Mesenchymal stem cell (in vitro differentiated cells and primary cell): Measurements from ENCODE around the gene KLF13.

ENCODE experiments used
- DNase-seq: peaks from one replicate; pipeline ENCODE4 v3.0.0-alpha.2; 2013
- H2AFZ ChIP-seq: one replicate; pipeline ENCODE4 v1.6.1; 2013; ENCODE audit warnings: low read depth, mild to moderate bottlenecking, control low read depth, inconsistent platforms, low read length, moderate library complexity
- H2AK5ac ChIP-seq: 2 replicates; pipeline ENCODE4 v1.6.1; 2013; ENCODE audit warnings: low read length, moderate library complexity, mild to moderate bottlenecking, inconsistent platforms; ENCODE audit not compliant: severe bottlenecking
- H2BK120ac ChIP-seq: one replicate; pipeline ENCODE4 v1.6.1; 2013; ENCODE audit warnings: low read depth, mild to moderate bottlenecking, inconsistent platforms, low read length, moderate library complexity
- H2BK12ac ChIP-seq, 2 experiments: one replicate each; pipeline ENCODE4 v1.6.1; 2013; ENCODE audit warnings: inconsistent platforms in 2 of 2, low read length in 2 of 2, mild to moderate bottlenecking in 2 of 2, moderate library complexity in 2 of 2, control low read depth in 1 of 2
- H2BK15ac ChIP-seq: one replicate; pipeline ENCODE4 v1.6.1; 2013; ENCODE audit warnings: mild to moderate bottlenecking, low read depth, inconsistent platforms; ENCODE audit not compliant: poor library complexity, severe bottlenecking
- H2BK5ac ChIP-seq: 2 replicates; pipeline ENCODE4 v1.6.1; 2013; ENCODE audit warnings: low read depth, mild to moderate bottlenecking, low read length, control low read depth, inconsistent platforms; ENCODE audit not compliant: poor library complexity, severe bottlenecking
- H3K14ac ChIP-seq, 2 experiments: one replicate each; pipeline ENCODE4 v1.6.1; 2013; ENCODE audit warnings: inconsistent platforms in 2 of 2, low read length in 2 of 2, control low read depth in 1 of 2, mild to moderate bottlenecking in 1 of 2, moderate library complexity in 1 of 2
- H3K18ac ChIP-seq, 2 experiments: one replicate each; pipeline ENCODE4 v1.6.1; 2013; ENCODE audit warnings: inconsistent platforms in 2 of 2, low read length in 2 of 2, control low read depth in 1 of 2, low read depth in 1 of 2, mild to moderate bottlenecking in 1 of 2
- H3K23ac ChIP-seq, 2 experiments: one replicate each; pipeline ENCODE4 v1.6.1; 2013; ENCODE audit warnings: inconsistent platforms in 2 of 2, low read length in 2 of 2, mild to moderate bottlenecking in 2 of 2, moderate library complexity in 2 of 2, control low read depth in 1 of 2
- H3K27ac ChIP-seq: 2 replicates; pipeline ENCODE4 v1.5.1; 2013; ENCODE audit warnings: mild to moderate bottlenecking, moderate library complexity, low read length, control low read depth, inconsistent platforms; ENCODE audit not compliant: poor library complexity, severe bottlenecking
- H3K27me3 ChIP-seq, 2 experiments: 2 replicates each; pipeline versions ENCODE4 v1.6.1 to v1.7.0; 2013; ENCODE audit warnings: low read length in 2 of 2, mild to moderate bottlenecking in 2 of 2, moderate library complexity in 2 of 2, control low read depth in 1 of 2, inconsistent platforms in 1 of 2; ENCODE audit not compliant: control insufficient read depth in 1 of 2, insufficient read depth in 1 of 2
- H3K36me3 ChIP-seq, 2 experiments: 2 replicates each; pipeline versions ENCODE4 v1.6.1 to v1.7.0; 2013; ENCODE audit warnings: low read length in 2 of 2, control low read depth in 1 of 2, inconsistent platforms in 1 of 2, low read depth in 1 of 2, mild to moderate bottlenecking in 1 of 2; ENCODE audit not compliant: insufficient read depth in 2 of 2, control insufficient read depth in 1 of 2
- H3K4ac ChIP-seq, 2 experiments: one replicate each; pipeline ENCODE4 v1.6.1; 2013; ENCODE audit warnings: inconsistent platforms in 2 of 2, low read length in 2 of 2, mild to moderate bottlenecking in 2 of 2, moderate library complexity in 2 of 2, control low read depth in 1 of 2, low read depth in 1 of 2
- H3K4me1 ChIP-seq: 2 replicates; pipeline ENCODE4 v1.6.1; 2013; ENCODE audit warnings: low read depth, low read length, control low read depth; ENCODE audit not compliant: control insufficient read depth, insufficient read depth
- H3K4me2 ChIP-seq: 2 replicates; pipeline ENCODE4 v1.6.1; 2013; ENCODE audit warnings: low read length, mild to moderate bottlenecking, inconsistent platforms; ENCODE audit not compliant: poor library complexity, severe bottlenecking
- H3K4me3 ChIP-seq, 2 experiments: 2 replicates each; pipeline versions ENCODE4 v1.5.1 to v1.7.0; 2013; ENCODE audit warnings: low read length in 2 of 2, mild to moderate bottlenecking in 2 of 2, control low read depth in 1 of 2, low read depth in 1 of 2; ENCODE audit not compliant: insufficient read depth in 1 of 2
- H3K79me1 ChIP-seq: replicated peaks from 2 replicates; pipeline ENCODE4 v1.6.1; 2013; ENCODE audit warnings: mild to moderate bottlenecking, control low read depth, low read length, inconsistent platforms; ENCODE audit not compliant: poor library complexity, severe bottlenecking
- H3K9ac ChIP-seq: 2 replicates; pipeline ENCODE4 v1.7.0; 2013; ENCODE audit warnings: mild to moderate bottlenecking, low read length, moderate library complexity
- H3K9me3 ChIP-seq: 2 replicates; pipeline ENCODE4 v1.7.0; 2013; ENCODE audit warnings: mild to moderate bottlenecking, low read length; ENCODE audit not compliant: control insufficient read depth
- H4K8ac ChIP-seq: one replicate; pipeline ENCODE4 v1.6.1; 2013; ENCODE audit warnings: inconsistent platforms, mild to moderate bottlenecking, low read length, moderate library complexity
- H4K91ac ChIP-seq: one replicate; pipeline ENCODE4 v1.6.1; 2013; ENCODE audit warnings: mild to moderate bottlenecking, low read length, inconsistent platforms
- WGBS: methylation state at CpG from one replicate; pipeline ENCODE4 v1.1.7; 2013; ENCODE audit warnings: mixed read lengths; 5-methylcytosine and 5-hydroxymethylcytosine counted together

Gene KLF13

GRCh38 chr15:31342781-31343626 is 16.4 kb downstream of the KLF13 start:
- Histone ChIP-seq H3K18ac (peak overlapping the region in 1 of 2 experiments; percentile 74), H3K79me1 (peaks cover 73% of the 10 kb centered on the region), H3K23ac (no peak overlapping the region), H3K4ac (peak overlapping the region in 1 of 2 experiments; percentile 61), H3K4me3 (no peak overlapping the region), H4K91ac (no peak overlapping the region), H2AK5ac (no peak overlapping the region), H4K8ac (peak overlapping the region; percentile 35), H3K4me2 (no peak overlapping the region), H3K27me3 (no peaks in the 10 kb centered on the region), H2AFZ (no peak overlapping the region), H2BK15ac (no peak overlapping the region), H3K9ac (no peak overlapping the region), H3K9me3 (no peaks in the 10 kb centered on the region), H3K27ac (no peak overlapping the region), H3K36me3 (peaks cover 3 to 23% of the 10 kb centered on the region in 2 experiments), H2BK12ac (no peak overlapping the region), H2BK120ac (no peak overlapping the region), H3K4me1 (peaks cover 25% of the 10 kb centered on the region), H3K14ac (peak overlapping the region in 1 of 2 experiments; percentile 6), H2BK5ac (no peak overlapping the region)
- 77% methylated on average over 22 of the region's 22 CpGs for WGBS
- no peak for DNase-seq

GRCh38 chr15:31343831-31344230 is 17.2 kb downstream of the KLF13 start:
- Histone ChIP-seq H3K4me3 (no peak overlapping the region), H3K14ac (no peak overlapping the region), H2BK15ac (no peak overlapping the region), H3K23ac (peak overlapping the region in 1 of 2 experiments; percentile 16), H2BK120ac (no peak overlapping the region), H2BK5ac (no peak overlapping the region), H3K36me3 (peaks cover 7 to 28% of the 10 kb centered on the region in 2 experiments), H3K79me1 (peaks cover 71% of the 10 kb centered on the region), H3K18ac (no peak overlapping the region), H3K4ac (no peak overlapping the region), H4K8ac (no peak overlapping the region), H2BK12ac (no peak overlapping the region), H3K4me1 (peaks cover 17% of the 10 kb centered on the region), H3K27me3 (no peaks in the 10 kb centered on the region), H2AK5ac (no peak overlapping the region), H3K9me3 (no peaks in the 10 kb centered on the region), H3K27ac (no peak overlapping the region), H3K9ac (no peak overlapping the region), H3K4me2 (no peak overlapping the region), H4K91ac (no peak overlapping the region), H2AFZ (no peak overlapping the region)
- DNase-seq, result no peak
- 73% methylated on average over 5 of the region's 5 CpGs for WGBS

- Histone ChIP-seq H3K4me3 (no peak overlapping the region), H2AK5ac (no peak overlapping the region), H3K23ac (peak overlapping the region in 1 of 2 experiments; percentile 16), H3K14ac (no peak overlapping the region), H3K4me1 (peaks cover 14% of the 10 kb centered on the region), H3K9me3 (no peaks in the 10 kb centered on the region), H3K79me1 (peaks cover 72% of the 10 kb centered on the region), H2BK5ac (no peak overlapping the region), H3K27ac (no peak overlapping the region), H2BK120ac (no peak overlapping the region), H3K18ac (no peak overlapping the region), H2BK12ac (no peak overlapping the region), H2BK15ac (no peak overlapping the region), H2AFZ (no peak overlapping the region), H3K4ac (no peak overlapping the region), H3K4me2 (no peak overlapping the region), H4K8ac (no peak overlapping the region), H3K27me3 (no peaks in the 10 kb centered on the region), H3K36me3 (peaks cover 7 to 32% of the 10 kb centered on the region in 2 experiments), H4K91ac (no peak overlapping the region), H3K9ac (no peak overlapping the region)
- 95% methylated on average over 4 of the region's 4 CpGs for WGBS
- no peak for DNase-seq
Observed at GRCh38 chr15:31344266-31344665, 17.6 kb downstream of the KLF13 start.

GRCh38 chr15:31344823-31345605 is 18.4 kb downstream of the KLF13 start:
- Histone ChIP-seq H3K4me1 (peaks cover 7% of the 10 kb centered on the region), H2BK12ac (no peak overlapping the region), H3K23ac (no peak overlapping the region), H2BK120ac (no peak overlapping the region), H3K14ac (no peak overlapping the region), H2AK5ac (no peak overlapping the region), H4K91ac (peak overlapping the region; percentile 77), H3K27me3 (no peaks in the 10 kb centered on the region), H3K79me1 (peaks cover 67% of the 10 kb centered on the region), H3K4me3 (no peak overlapping the region), H3K36me3 (peaks cover 7 to 35% of the 10 kb centered on the region in 2 experiments), H2BK5ac (no peak overlapping the region), H3K27ac (no peak overlapping the region), H3K4me2 (no peak overlapping the region), H3K9ac (no peak overlapping the region), H3K18ac (peak overlapping the region in 1 of 2 experiments; percentile 64), H2BK15ac (no peak overlapping the region), H3K4ac (no peak overlapping the region), H3K9me3 (no peaks in the 10 kb centered on the region), H2AFZ (no peak overlapping the region), H4K8ac (no peak overlapping the region)
- WGBS, result 95% methylated on average over 16 of the region's 16 CpGs
- no peak for DNase-seq
